B cell (primary cell): Measurements from ENCODE around the gene CCT8L2.
"Not testable (repeated sequence)": the region's sequence is repeated elsewhere in the genome, so short reads cannot be mapped to it uniquely, and the experiment has no call there.

Source experiments
- CTCF ChIP-seq: fragments of 200-600 bp; IDR thresholded peaks from one replicate; pipeline ENCODE4 v1.8.0; 2022; ENCODE audit warnings: antibody characterized with exemption, mild to moderate bottlenecking
- EZH2 ChIP-seq: IDR thresholded peaks from 2 replicates; pipeline ENCODE4 v1.6.1; 2012; ENCODE audit warnings: borderline replicate concordance, low read depth, mild to moderate bottlenecking, moderate library complexity, low read length; ENCODE audit not compliant: insufficient read depth, poor library complexity, severe bottlenecking

GRCh38 chr22:16591136-16591535 is 1.5 kb downstream of the CCT8L2 start:
- not testable (repeated sequence) for TF ChIP-seq CTCF, EZH2
